Fibroblast of peridontal ligament (primary cell): ENCODE data around the gene MMP8.

Source experiments
- DNase-seq: peaks from one replicate; pipeline ENCODE4 v3.0.0-alpha.2; 2010; ENCODE audit errors: extremely low read depth

The MMP8 gene

GRCh38 chr11:102722821-102723220, 1.9 kb downstream of the MMP8 start:
- DNase-seq: no peak

GRCh38 chr11:102719620-102720277, 5.0 kb downstream of the MMP8 start:
- no peak for DNase-seq

- no peak for DNase-seq
These were observed 7.5 kb downstream of the MMP8 start for GRCh38 chr11:102717280-102717679.

- DNase-seq: no peak
These were observed 8.2 kb downstream of the MMP8 start for GRCh38 chr11:102716527-102716926.

- no peak for DNase-seq
These were observed 12.6 kb downstream of the MMP8 start for GRCh38 chr11:102712137-102712536.

- peak; percentile 45 for DNase-seq
These were observed 15.4 kb downstream of the MMP8 start for GRCh38 chr11:102709201-102709945.

- no peak for DNase-seq
These were observed 16.1 kb downstream of the MMP8 start for GRCh38 chr11:102708654-102709053.

GRCh38 chr11:102705626-102706025, 19.1 kb downstream of the MMP8 start, which contains the start of gene MMP27:
TSS of gene MMP27 (minus strand) at chr11:102705769. CDS start at chr11:102705714, 55 bp downstream.
- no peak for DNase-seq

GRCh38 chr11:102704841-102705240, 19.9 kb downstream of the MMP8 start:
- peak; percentile 16 for DNase-seq

- DNase-seq: no peak
These were observed 20.8 kb downstream of the MMP8 start for GRCh38 chr11:102703826-102704493.

GRCh38 chr11:102695201-102695600, 29.6 kb downstream of the MMP8 start:
- no peak for DNase-seq

- DNase-seq: no peak
These were observed 39.0 kb downstream of the MMP8 start for GRCh38 chr11:102685754-102686153.

GRCh38 chr11:102685338-102685737, 39.4 kb downstream of the MMP8 start:
- peak; percentile 27 for DNase-seq

GRCh38 chr11:102683277-102683676, 41.5 kb downstream of the MMP8 start:
- no peak for DNase-seq

- peak; percentile 65 for DNase-seq
These were observed 43.8 kb downstream of the MMP8 start for GRCh38 chr11:102680945-102681344.

- DNase-seq: no peak
These were observed 46.7 kb downstream of the MMP8 start for GRCh38 chr11:102678022-102678421.

- no peak for DNase-seq
These were observed 48.7 kb downstream of the MMP8 start for GRCh38 chr11:102676084-102676483.

- DNase-seq: peak; percentile 19
These were observed 55.1 kb downstream of the MMP8 start for GRCh38 chr11:102669664-102670063.

- peak; percentile 67 for DNase-seq
These were observed 58.3 kb downstream of the MMP8 start for GRCh38 chr11:102666331-102666957.

- no peak for DNase-seq
These were observed 60.6 kb downstream of the MMP8 start for GRCh38 chr11:102664001-102664752.

GRCh38 chr11:102662607-102663006, 62.1 kb downstream of the MMP8 start:
- DNase-seq: no peak
